ENCODE measurements around the gene SCGB2A2.

Gene SCGB2A2

GRCh38 chr11:62267050-62267449, 2.9 kb upstream of the SCGB2A2 start:
- no peak for TF ChIP-seq ZNF664 (tag by site-specific recombination; IDR thresholded peaks at IDR 0.05)
- Histone ChIP-seq H3K9me3 (ENCODE audit: control insufficient read depth, insufficient read depth, low read depth, low read length) (no peaks in the 10 kb centered on the region), H3K36me3 (ENCODE audit: control insufficient read depth in 2 of 2, insufficient read depth in 1 of 2, low read length in 2 of 2) (no peaks in the 10 kb centered on the region), H3K4me1 (ENCODE audit: control insufficient read depth, insufficient read depth, low read length) (no peaks in the 10 kb centered on the region), H3K4me3 (ENCODE audit: low read depth, low read length) (no peak overlapping the region), H3K27ac (ENCODE audit: extremely low read depth, low read depth, low read length) (no peak overlapping the region)
- CTCF ChIA-PET: interaction anchor here (0.8 kb wide), 1 partner anchor 47 kb away, joined by 3 read pairs; no protein-coding TSS in a partner anchor
- POLR2A ChIA-PET: no interaction called here

- Histone ChIP-seq H3K36me3 (ENCODE audit: control insufficient read depth in 2 of 2, insufficient read depth in 1 of 2, low read length in 2 of 2) (no peaks in the 10 kb centered on the region), H3K4me1 (ENCODE audit: control insufficient read depth, insufficient read depth, low read length) (no peaks in the 10 kb centered on the region), H3K27ac (ENCODE audit: extremely low read depth, low read depth, low read length) (no peak overlapping the region), H3K4me3 (ENCODE audit: low read depth, low read length) (no peak overlapping the region), H3K9me3 (ENCODE audit: control insufficient read depth, insufficient read depth, low read depth, low read length) (no peaks in the 10 kb centered on the region)
- ChIA-PET POLR2A (no interaction called here), CTCF (no interaction called here)
- no peak for TF ChIP-seq ZNF423 (tag by site-specific recombination; IDR thresholded peaks at IDR 0.05)
- no peak for TF ChIP-seq ZNF138 (tag by site-specific recombination; IDR thresholded peaks at IDR 0.05; ENCODE audit: borderline replicate concordance)
- TF ChIP-seq, protein P1, sequence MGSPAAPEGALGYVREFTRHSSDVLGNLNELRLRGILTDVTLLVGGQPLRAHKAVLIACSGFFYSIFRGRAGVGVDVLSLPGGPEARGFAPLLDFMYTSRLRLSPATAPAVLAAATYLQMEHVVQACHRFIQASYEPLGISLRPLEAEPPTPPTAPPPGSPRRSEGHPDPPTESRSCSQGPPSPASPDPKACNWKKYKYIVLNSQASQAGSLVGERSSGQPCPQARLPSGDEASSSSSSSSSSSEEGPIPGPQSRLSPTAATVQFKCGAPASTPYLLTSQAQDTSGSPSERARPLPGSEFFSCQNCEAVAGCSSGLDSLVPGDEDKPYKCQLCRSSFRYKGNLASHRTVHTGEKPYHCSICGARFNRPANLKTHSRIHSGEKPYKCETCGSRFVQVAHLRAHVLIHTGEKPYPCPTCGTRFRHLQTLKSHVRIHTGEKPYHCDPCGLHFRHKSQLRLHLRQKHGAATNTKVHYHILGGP (tag by site-specific recombination; IDR thresholded peaks at IDR 0.05): no peak
- TF ChIP-seq, protein P2, sequence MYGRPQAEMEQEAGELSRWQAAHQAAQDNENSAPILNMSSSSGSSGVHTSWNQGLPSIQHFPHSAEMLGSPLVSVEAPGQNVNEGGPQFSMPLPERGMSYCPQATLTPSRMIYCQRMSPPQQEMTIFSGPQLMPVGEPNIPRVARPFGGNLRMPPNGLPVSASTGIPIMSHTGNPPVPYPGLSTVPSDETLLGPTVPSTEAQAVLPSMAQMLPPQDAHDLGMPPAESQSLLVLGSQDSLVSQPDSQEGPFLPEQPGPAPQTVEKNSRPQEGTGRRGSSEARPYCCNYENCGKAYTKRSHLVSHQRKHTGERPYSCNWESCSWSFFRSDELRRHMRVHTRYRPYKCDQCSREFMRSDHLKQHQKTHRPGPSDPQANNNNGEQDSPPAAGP (tag by site-specific recombination; IDR thresholded peaks at IDR 0.05): no peak
- no peak for TF ChIP-seq KLF7 (tag by site-specific recombination; IDR thresholded peaks at IDR 0.05; ENCODE audit: borderline replicate concordance)
- no peak for TF ChIP-seq ZNF660 (tag by site-specific recombination; IDR thresholded peaks at IDR 0.05)
- no peak for TF ChIP-seq ZNF23 (tag by site-specific recombination; IDR thresholded peaks at IDR 0.05; ENCODE audit: borderline replicate concordance)
- no peak for TF ChIP-seq ZNF670 (tag by site-specific recombination; IDR thresholded peaks at IDR 0.05; ENCODE audit: low read depth)
- no peak for TF ChIP-seq ZNF202 (tag by site-specific recombination; IDR thresholded peaks at IDR 0.05; ENCODE audit: borderline replicate concordance)
- TF ChIP-seq, protein P3, sequence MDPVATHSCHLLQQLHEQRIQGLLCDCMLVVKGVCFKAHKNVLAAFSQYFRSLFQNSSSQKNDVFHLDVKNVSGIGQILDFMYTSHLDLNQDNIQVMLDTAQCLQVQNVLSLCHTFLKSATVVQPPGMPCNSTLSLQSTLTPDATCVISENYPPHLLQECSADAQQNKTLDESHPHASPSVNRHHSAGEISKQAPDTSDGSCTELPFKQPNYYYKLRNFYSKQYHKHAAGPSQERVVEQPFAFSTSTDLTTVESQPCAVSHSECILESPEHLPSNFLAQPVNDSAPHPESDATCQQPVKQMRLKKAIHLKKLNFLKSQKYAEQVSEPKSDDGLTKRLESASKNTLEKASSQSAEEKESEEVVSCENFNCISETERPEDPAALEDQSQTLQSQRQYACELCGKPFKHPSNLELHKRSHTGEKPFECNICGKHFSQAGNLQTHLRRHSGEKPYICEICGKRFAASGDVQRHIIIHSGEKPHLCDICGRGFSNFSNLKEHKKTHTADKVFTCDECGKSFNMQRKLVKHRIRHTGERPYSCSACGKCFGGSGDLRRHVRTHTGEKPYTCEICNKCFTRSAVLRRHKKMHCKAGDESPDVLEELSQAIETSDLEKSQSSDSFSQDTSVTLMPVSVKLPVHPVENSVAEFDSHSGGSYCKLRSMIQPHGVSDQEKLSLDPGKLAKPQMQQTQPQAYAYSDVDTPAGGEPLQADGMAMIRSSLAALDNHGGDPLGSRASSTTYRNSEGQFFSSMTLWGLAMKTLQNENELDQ (tag by site-specific recombination; IDR thresholded peaks at IDR 0.05; ENCODE audit: low read depth): no peak
- no peak for TF ChIP-seq ZNF112 (tag by site-specific recombination; IDR thresholded peaks at IDR 0.05)
- TF ChIP-seq ZNF341 (tag by site-specific recombination; IDR thresholded peaks at IDR 0.05; ENCODE audit: low read depth): no peak
- no peak for TF ChIP-seq REPIN1 (tag by site-specific recombination; IDR thresholded peaks at IDR 0.05; ENCODE audit: low read depth)
- TF ChIP-seq HOXD13 (CRISPR knock-in tag; IDR thresholded peaks at IDR 0.05; ENCODE audit: borderline replicate concordance): no peak
- no peak for TF ChIP-seq OSR2 (tag by site-specific recombination; IDR thresholded peaks at IDR 0.05)
These were observed 2.4 kb upstream of the SCGB2A2 start for GRCh38 chr11:62267576-62267975.

DNA sequence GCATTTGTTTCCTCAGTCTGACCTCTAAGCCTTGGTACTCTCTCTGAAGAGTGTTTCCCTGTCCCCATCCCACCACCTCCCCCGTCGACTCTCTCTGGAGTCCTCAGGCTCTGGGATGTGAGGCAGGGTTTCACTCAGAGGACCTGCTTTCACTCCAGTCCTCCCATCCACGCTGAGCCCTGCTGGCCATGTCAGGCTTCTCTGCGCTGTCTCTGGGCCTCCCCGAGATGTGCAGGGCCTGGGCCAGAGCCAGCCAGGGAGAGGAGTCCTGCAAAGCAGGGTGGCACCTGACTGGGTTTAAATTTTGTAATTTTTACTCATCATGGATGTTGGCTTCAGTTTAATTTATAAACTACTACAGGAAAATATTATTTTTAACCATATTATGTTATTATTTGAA, 3.3 kb downstream of the SCGB2A2 start:
- Histone ChIP-seq H3K4me3 (ENCODE audit: low read depth, low read length) (no peak overlapping the region), H3K4me1 (ENCODE audit: control insufficient read depth, insufficient read depth, low read length) (no peaks in the 10 kb centered on the region), H3K36me3 (ENCODE audit: control insufficient read depth in 2 of 2, insufficient read depth in 1 of 2, low read length in 2 of 2) (no peaks in the 10 kb centered on the region), H3K9me3 (ENCODE audit: control insufficient read depth, insufficient read depth, low read depth, low read length) (no peaks in the 10 kb centered on the region), H3K27ac (ENCODE audit: extremely low read depth, low read depth, low read length) (no peak overlapping the region)
- ChIA-PET POLR2A (no interaction called here), CTCF (no interaction called here)
- TF ChIP-seq ZNF558 (tag by site-specific recombination; IDR thresholded peaks at IDR 0.05) (no peak), ZNF555 (tag by site-specific recombination; conservative IDR thresholded peaks at IDR 0.05) (no peak), ZBTB7A (tag by site-specific recombination; IDR thresholded peaks at IDR 0.05; ENCODE audit: low read depth) (no peak), ZNF561 (tag by site-specific recombination; IDR thresholded peaks at IDR 0.05; ENCODE audit: borderline replicate concordance) (no peak), HOXC10 (CRISPR knock-in tag; IDR thresholded peaks at IDR 0.05) (no peak), ZNF658 (tag by site-specific recombination; IDR thresholded peaks at IDR 0.05) (no peak), ZNF639 (tag by site-specific recombination; IDR thresholded peaks at IDR 0.05) (no peak)
- TF ChIP-seq, protein P4, sequence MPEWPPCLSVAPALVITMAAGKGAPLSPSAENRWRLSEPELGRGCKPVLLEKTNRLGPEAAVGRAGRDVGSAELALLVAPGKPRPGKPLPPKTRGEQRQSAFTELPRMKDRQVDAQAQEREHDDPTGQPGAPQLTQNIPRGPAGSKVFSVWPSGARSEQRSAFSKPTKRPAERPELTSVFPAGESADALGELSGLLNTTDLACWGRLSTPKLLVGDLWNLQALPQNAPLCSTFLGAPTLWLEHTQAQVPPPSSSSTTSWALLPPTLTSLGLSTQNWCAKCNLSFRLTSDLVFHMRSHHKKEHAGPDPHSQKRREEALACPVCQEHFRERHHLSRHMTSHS (tag by site-specific recombination; IDR thresholded peaks at IDR 0.05): no peak
- TF ChIP-seq, protein P2 (tag by site-specific recombination; IDR thresholded peaks at IDR 0.05): no peak
